ENCODE measurements around the gene SYNCRIP. TPM values are rescaled to one million over a fixed set of nuclear protein-coding genes. Genes with fewer than 3 reads are reported as not detected.

The SYNCRIP gene
- polyA plus RNA-seq, 1 donor from 2014 or later, result 111 TPM

DNA sequence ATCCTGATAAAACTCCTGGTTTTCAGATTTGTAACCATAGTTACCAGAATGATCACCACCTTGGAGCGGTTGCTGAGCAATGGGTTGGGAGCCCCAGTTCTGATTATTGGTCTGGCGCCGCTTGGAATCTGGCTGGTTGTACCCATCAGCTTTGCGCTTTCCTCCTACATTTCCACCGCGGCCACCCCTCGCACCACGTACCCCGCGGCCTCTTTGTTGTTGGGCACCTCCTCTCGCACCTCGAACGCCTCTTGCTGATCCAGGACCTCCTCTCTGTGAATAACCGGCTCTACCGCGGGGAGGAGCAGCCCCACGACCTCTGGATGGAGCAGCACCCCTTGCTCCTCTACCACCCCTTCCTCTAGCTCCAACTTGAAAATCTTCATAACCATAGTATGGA, 27.9 kb downstream of the SYNCRIP start:
- H3K4me2 ChIP-seq (ENCODE audit: low read length), result no peak overlapping the region
- H2AFZ ChIP-seq (ENCODE audit: low read depth, low read length), result no peak overlapping the region
- no peaks in the 10 kb centered on the region for H3K9me2 ChIP-seq (ENCODE audit: insufficient read depth, low read length)
- no peak overlapping the region for H3K27ac ChIP-seq (ENCODE audit: low read length)
- no peaks in the 10 kb centered on the region for H4K20me1 ChIP-seq (ENCODE audit: insufficient read depth)
- H3K79me2 ChIP-seq (replicated peaks; ENCODE audit: insufficient read depth, low read length), result peaks cover 8% of the 10 kb centered on the region
- H3F3A ChIP-seq (ENCODE audit: insufficient read depth, low read length, poor library complexity, severe bottlenecking), result no peaks in the 10 kb centered on the region
- no peaks in the 10 kb centered on the region for H3K9me3 ChIP-seq (ENCODE audit: low read length)
- H3K4me3 ChIP-seq (ENCODE audit: low read length), result no peak overlapping the region
- H3K27me3 ChIP-seq (ENCODE audit: insufficient read depth, low read depth, low read length), result no peaks in the 10 kb centered on the region
- TF ChIP-seq EP300 (conservative IDR thresholded peaks at IDR 0.05; ENCODE audit: poor library complexity, severe bottlenecking) (no peak), TAF1 (IDR thresholded peaks at IDR 0.05; ENCODE audit: low read depth) (no peak)
- H3K36me3 ChIP-seq (ENCODE audit: insufficient read depth, low read length), result peaks cover 15% of the 10 kb centered on the region
- no peak overlapping the region for H3K9ac ChIP-seq (ENCODE audit: low read length)

- no peaks in the 10 kb centered on the region for H4K20me1 ChIP-seq (ENCODE audit: insufficient read depth)
- no peaks in the 10 kb centered on the region for H3K9me2 ChIP-seq (ENCODE audit: insufficient read depth, low read length)
- peaks cover 15% of the 10 kb centered on the region for H3K36me3 ChIP-seq (ENCODE audit: insufficient read depth, low read length)
- no peak overlapping the region for H2AFZ ChIP-seq (ENCODE audit: low read depth, low read length)
- no peaks in the 10 kb centered on the region for H3F3A ChIP-seq (ENCODE audit: insufficient read depth, low read length, poor library complexity, severe bottlenecking)
- TF ChIP-seq SMC3 (conservative IDR thresholded peaks at IDR 0.05; ENCODE audit: poor library complexity) (no peak), MXI1 (conservative IDR thresholded peaks at IDR 0.05; ENCODE audit: poor library complexity, severe bottlenecking) (no peak), REST (IDR thresholded peaks at IDR 0.05; ENCODE audit: borderline replicate concordance) (no peak), RAD21 (conservative IDR thresholded peaks at IDR 0.05) (no peak), TAF1 (IDR thresholded peaks at IDR 0.05; ENCODE audit: low read depth) (no peak), EZH2 (IDR thresholded peaks at IDR 0.05; ENCODE audit: borderline replicate concordance, insufficient read depth, low read length, poor library complexity, severe bottlenecking) (no peak)
- H3K9me3 ChIP-seq (ENCODE audit: low read length), result no peaks in the 10 kb centered on the region
- H3K4me3 ChIP-seq (ENCODE audit: low read length), result no peak overlapping the region
- H3K27me3 ChIP-seq (ENCODE audit: insufficient read depth, low read depth, low read length), result no peaks in the 10 kb centered on the region
- H3K27ac ChIP-seq (ENCODE audit: low read length), result no peak overlapping the region
- no peak overlapping the region for H3K4me2 ChIP-seq (ENCODE audit: low read length)
- no peak overlapping the region for H3K9ac ChIP-seq (ENCODE audit: low read length)
- no peaks in the 10 kb centered on the region for H3K79me2 ChIP-seq (replicated peaks; ENCODE audit: insufficient read depth, low read length)
Measured at GRCh38 chr6:85612690-85613474, 29.8 kb downstream of the SYNCRIP start.

GRCh38 chr6:85610182-85610895, 32.3 kb downstream of the SYNCRIP start:
- Histone ChIP-seq H3K9me3 (ENCODE audit: low read length) (no peaks in the 10 kb centered on the region), H2AFZ (ENCODE audit: low read depth, low read length) (no peak overlapping the region), H3K9me2 (ENCODE audit: insufficient read depth, low read length) (no peaks in the 10 kb centered on the region), H4K20me1 (ENCODE audit: insufficient read depth) (no peaks in the 10 kb centered on the region), H3K27me3 (ENCODE audit: insufficient read depth, low read depth, low read length) (no peaks in the 10 kb centered on the region), H3K79me2 (replicated peaks; ENCODE audit: insufficient read depth, low read length) (no peaks in the 10 kb centered on the region), H3K4me3 (ENCODE audit: low read length) (no peak overlapping the region), H3K27ac (ENCODE audit: low read length) (no peak overlapping the region), H3K36me3 (ENCODE audit: insufficient read depth, low read length) (peaks cover 18% of the 10 kb centered on the region), H3F3A (ENCODE audit: insufficient read depth, low read length, poor library complexity, severe bottlenecking) (no peaks in the 10 kb centered on the region), H3K4me2 (ENCODE audit: low read length) (no peak overlapping the region), H3K9ac (ENCODE audit: low read length) (no peak overlapping the region)
- no peak for TF ChIP-seq POLR2AphosphoS5 (IDR thresholded peaks at IDR 0.05)
- no peak for TF ChIP-seq CTCF (IDR thresholded peaks at IDR 0.05; ENCODE audit: poor library complexity, severe bottlenecking)
- no peak for TF ChIP-seq RAD21 (conservative IDR thresholded peaks at IDR 0.05)
- no peak for TF ChIP-seq REST (IDR thresholded peaks at IDR 0.05; ENCODE audit: borderline replicate concordance)
- no peak for TF ChIP-seq MXI1 (conservative IDR thresholded peaks at IDR 0.05; ENCODE audit: poor library complexity, severe bottlenecking)
- no peak for TF ChIP-seq SMC3 (conservative IDR thresholded peaks at IDR 0.05; ENCODE audit: poor library complexity)
- no peak for TF ChIP-seq EP300 (conservative IDR thresholded peaks at IDR 0.05; ENCODE audit: poor library complexity, severe bottlenecking)
- no peak for TF ChIP-seq TAF1 (IDR thresholded peaks at IDR 0.05; ENCODE audit: low read depth)
- TF ChIP-seq EZH2 (IDR thresholded peaks at IDR 0.05; ENCODE audit: borderline replicate concordance, insufficient read depth, low read length, poor library complexity, severe bottlenecking), result no peak

All from neural cell (in vitro differentiated cells).